ENCODE results near the gene PRR35.

PRR35 gene

DNA sequence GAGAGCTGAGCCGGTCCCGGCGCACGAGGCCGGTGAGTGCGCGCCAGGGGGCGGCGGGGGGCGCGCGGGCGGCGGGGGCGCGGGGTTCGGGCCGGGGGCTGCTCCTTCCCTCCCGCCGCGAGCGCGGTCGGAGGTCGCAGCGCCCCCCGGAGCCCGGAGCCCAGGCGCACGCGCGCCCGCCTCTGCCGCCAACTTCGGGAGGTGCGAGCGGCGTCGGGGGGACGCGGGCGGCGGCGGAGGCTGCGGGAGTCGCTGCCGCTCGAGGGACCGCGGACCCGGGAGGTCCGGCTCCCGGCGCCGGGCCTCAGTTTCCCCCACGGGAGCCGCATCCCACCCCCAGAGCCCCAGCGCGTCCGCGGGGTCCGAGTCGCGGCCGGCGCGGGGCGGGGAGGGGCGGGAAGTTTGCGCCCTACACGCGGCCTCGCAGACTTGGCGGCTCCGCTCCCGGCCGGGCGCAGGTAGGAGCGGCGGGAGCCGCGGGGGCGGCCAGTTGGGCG is at the start of gene PRR35:
Gene PRR35, plus strand, starts transcription at position 191 of the 497 bp plus-strand sequence. CDS start 2,901 bp downstream, outside the sequence.
- DNase-seq, result no peak

DNA sequence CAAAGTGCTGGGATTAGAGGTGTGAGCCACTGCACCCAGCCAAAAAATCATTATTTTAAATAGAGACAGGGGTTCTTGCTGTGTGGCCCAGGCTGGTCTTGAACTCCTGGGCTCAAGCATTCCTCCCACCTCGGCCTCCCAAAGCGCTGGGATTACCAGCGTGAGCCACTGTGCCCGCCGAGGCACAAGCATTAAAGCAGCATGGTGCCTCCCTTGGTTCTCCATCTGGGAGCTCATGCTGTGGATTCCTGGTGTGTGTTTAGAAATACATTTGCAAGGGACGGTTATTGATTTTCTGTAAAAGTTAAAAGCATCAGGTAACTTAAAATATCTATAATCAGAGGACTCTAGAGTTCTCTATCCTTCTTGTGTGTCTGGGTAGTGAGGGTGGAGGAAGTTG is 47.4 kb upstream of the PRR35 start:
- no peak for DNase-seq

DNA sequence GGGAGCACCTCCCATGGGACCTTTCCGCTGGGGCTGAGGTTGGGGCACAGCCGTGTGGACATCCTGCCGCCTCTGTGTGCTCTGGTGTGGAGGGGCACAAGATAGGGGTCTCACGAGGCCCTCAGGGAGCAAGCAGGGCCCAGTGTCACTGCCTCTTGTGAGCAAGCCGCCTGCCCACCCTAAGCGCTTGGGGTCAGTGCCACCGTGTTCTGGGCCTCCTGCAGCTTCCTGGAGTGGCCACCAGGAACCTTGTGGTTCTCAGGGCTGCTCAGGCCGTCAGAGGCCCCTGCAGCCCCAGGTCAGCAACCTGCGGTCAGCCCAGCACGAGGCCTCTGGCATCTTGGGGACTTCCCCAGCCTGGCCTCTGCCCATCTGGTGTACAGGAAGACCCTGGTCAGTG is 46.2 kb upstream of the PRR35 start:
- no peak for DNase-seq

DNA sequence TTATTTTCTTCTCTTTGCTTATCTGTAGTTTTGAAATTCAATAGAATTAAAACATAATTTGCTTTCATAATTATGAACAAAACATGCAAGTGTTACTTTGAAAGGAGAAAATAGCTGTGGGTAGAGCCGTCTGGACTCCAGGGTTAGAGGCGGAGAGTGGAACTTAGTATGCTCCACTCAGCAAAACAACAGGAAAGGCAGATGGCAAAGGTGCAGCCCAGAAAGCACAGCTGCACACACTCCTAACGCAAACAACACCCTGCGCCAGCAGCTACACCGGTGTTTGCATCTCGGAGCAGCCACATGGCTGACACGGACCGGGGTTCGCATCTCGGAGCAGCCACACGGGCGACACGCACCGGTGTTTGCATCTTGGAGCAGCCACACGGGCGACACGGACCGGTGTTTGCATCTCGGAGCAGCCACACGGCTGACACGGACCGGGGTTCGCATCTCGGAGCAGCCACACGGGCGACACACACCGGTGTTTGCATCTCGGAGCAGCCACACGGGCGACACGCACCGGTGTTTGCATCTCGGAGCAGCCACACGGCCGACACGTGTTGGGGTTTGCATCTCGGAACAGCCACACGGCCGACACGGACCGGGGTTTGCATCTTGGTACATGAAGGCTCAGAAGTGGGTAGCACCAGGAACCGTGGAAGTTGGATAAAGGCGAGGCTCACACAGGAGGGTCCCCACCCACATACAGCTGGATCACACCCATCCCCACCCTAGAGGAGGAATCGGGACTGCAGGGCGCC is 44.8 kb upstream of the PRR35 start:
- no peak for DNase-seq

DNA sequence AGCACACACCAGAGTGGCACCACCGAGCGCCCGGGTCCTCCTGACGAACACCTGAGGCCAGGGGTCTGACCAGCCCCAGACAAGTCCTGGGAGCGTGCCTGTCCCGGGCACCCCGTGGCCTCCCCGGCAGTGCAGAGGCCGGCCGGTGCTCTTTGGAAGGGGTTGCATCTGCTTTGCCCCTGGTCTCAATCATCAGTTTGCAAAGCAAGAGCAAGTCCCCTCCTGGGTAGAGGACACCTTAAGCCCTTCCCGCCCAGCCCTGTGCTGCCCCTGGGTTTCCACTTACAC is 44.3 kb upstream of the PRR35 start:
- DNase-seq, result no peak

DNA sequence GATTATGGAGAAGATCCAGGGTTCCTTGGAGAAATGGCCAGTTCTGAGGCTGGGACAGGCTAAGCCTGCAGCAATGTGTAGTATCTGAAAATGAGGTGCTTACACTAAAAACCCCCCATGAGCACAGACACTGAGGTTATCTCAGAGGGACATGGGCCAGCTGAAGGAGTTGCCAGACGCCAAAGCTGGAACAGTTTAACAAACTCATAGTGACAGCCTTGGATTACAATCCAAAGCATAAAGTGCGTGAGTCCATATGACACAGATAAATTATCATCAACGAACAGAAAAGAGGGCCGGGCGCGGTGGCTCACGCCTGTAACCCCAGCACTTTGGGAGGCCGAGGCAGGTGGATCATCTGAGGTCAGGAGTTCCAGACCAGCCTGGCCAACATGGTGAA is 43.9 kb upstream of the PRR35 start:
- DNase-seq, result no peak

DNA sequence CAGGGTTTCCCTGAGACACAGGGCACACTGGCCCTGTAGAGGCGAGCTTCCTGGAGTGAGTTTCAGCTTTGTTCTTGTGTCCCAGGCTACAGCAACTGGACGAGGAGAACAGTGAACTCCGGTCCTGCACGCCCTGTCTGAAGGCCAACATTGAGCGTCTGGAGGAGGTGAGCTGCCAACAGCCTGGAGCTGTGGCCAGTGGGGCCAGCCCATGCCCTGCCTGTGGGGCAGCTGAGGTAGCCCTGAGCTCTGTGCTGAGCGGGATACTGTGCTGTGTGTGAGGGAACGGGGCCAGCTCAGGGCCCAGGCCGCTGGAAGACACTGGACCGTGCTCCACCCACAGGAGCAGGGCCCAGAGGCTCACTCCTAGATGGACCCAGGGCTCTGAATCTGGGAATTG is 41.3 kb upstream of the PRR35 start:
- DNase-seq, result no peak

DNA sequence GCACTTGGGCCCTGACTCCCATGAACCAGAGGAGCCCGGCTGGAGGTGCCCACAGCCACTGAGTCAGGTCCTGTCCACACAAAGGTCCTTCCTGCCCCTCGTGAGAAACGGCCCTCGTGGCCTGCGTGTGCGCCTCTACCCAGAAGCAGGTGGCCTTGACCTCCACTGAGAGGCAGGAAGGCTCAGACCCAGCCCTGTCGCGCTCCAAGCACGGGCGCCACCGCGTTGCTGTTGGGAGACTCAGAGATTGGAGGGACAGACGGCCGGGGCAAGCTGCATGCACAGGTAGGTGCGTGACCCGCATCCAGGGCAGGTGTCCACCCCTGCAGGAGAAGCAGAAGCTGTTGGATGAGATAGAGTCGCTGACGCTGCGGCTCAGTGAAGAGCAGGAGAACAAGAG is 40.8 kb upstream of the PRR35 start:
- no peak for DNase-seq

DNA sequence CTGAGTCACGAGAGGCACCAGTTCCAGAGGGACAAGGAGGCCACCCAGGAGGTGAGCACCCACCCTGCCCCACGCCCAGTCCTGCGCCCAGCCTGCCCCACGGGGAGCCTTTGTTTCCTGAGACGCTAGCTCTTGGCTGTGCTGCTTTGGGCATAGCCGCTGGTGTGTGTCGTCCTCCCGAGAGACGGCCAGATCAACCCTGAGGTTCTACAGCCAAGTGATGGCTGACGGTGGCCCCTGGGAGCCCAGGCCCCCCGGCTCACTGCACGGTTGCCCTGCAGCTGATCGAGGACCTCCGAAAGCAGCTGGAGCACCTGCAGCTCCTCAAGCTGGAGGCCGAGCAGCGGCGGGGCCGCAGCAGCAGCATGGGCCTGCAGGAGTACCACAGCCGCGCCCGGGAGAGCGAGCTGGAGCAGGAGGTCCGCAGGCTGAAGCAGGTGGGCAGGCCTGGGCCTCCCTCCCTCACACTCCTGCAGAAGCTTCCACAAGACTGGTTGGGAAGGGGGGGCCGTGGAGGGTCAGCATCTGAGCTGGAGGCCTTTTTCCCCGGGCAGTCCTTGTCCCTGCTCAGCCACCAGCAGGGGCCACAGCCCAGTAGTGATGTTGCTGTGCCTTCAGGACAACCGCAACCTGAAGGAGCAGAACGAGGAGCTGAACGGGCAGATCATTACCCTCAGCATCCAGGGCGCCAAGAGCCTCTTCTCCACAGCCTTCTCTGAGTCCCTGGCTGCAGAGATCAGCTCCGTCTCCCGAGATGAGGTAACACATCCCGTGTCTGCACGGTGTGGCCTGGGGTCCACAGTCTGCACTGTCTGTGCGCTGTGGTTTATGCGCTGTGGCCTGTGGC is 40.1 kb upstream of the PRR35 start:
- DNase-seq, result no peak

DNA sequence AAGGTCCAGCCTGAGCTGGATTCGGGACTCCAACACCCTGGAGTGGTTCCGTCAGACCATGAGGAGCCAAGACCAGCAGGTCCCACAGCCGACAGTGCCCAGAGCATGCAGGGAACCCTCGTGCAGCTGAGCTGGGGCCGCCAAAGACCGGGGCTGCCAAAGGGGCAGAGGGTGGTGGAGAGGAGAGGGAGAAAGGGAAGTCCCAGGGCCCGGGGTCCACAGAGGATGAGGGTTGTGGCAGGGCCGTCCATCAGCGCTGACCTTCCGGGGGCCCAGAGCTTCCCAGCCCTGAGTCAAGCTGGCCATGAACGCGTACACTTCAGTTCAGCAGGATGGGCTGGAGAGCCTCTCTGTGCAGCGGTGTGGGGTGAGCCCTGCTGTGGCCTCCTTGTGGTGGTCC is 39.3 kb upstream of the PRR35 start:
- DNase-seq, result no peak

DNA sequence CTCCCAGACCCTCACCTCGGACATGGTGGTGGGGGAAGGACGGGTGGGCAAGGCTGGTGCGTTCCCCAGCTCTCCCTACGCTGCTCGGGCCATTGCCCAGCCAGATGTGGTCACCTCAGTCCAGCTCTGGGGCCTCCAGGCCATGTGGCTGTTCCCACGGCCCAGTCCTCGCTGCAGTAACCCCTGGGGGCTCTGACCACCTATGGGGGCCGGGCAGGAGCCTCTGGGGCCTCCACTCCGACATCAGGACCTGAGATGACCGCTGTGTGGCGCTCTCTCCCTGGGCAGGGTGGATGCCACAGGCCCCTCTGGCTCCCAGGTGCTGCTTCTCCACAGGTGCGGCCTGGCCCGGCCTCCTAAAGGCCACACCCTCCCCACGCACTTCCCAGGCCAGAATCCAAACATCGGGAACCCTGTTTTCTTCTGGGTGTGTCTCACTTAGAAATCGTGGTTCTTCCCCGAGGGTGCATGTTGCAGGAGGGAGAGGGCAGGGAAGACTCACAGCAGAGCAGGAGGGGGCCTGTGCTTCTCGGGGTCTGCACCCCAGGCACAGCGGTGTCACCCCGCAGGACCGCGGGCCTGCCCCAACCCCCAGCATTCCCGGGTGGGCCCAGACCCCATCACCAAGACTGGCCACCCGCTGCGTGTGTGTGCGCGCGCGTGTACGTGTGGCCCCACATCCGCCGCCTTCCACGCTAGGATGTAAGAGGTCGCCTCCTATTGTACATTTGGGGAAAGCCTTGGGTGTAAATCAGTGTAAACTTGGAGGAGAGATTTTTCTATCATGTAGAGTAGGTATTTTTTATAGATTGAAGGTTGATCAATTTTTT is 38.6 kb upstream of the PRR35 start:
- no peak for DNase-seq

DNA sequence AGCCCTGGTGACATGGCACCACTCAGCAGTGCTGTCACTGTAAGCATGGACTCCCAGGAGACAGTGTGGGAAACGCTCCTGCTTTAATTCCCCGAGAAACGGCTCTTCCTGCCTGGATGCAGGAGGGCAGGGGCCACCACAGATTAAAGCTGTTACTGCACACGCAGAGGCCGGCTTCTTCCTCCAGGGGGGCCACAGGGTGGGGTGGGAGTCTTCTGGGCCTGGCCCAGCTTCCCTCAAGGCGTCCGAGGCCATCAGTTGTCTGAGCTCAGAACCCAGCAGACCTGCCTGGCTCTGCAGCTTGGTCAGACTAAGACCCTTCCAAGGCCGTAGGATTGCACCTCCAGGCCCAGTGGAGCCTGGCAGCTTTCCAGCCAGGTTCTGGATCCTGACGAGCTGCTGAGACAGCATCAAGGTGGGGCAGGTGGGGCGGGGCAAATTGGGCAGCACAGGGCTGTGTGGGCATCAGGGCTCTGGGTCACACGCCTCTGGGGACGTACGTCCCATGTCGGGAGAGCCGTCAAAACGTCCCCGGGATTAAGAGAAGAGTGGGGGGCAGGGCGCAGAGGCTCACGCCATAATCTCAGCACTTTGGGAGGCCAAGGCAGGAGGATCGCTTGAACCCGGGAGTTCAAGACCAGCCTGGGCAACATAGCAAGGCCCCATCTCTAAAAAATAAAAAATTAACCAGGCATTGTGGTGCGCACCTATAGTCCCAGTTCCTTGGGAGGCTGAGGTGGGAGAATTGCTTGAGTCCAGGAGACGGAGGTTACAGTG is 37.7 kb upstream of the PRR35 start:
- no peak for DNase-seq

DNA sequence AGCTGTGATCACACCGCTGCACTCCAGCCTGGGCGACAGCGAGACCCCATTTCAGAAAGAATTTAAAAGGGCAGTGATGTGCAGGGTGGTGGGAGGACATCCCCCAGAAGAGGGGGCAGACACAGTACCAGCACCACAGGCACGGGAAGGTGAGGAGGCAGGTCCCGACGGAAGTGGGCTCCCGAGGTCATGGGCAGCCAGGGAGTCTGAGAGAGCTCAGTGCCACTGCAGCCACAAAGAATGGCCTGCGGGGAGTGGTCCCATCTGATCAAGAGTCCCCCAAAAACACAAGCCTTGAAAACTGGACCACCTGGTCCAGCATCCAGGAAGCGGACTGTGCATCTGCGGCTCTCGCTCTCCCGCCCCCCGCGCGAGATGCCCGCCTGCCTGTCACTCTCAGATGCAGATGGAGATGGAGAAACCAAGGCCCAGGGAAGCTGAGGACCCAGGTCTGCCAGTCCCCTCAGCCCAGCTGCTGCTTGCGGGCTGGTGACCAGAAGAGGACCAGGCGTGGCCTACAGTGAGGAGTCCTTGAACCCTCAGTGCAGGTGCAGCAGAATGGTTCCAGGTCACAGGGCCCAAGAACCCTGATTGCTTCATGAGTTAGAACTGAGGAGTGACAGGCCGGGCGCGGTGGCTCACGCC is 37.0 kb upstream of the PRR35 start:
- no peak for DNase-seq

DNA sequence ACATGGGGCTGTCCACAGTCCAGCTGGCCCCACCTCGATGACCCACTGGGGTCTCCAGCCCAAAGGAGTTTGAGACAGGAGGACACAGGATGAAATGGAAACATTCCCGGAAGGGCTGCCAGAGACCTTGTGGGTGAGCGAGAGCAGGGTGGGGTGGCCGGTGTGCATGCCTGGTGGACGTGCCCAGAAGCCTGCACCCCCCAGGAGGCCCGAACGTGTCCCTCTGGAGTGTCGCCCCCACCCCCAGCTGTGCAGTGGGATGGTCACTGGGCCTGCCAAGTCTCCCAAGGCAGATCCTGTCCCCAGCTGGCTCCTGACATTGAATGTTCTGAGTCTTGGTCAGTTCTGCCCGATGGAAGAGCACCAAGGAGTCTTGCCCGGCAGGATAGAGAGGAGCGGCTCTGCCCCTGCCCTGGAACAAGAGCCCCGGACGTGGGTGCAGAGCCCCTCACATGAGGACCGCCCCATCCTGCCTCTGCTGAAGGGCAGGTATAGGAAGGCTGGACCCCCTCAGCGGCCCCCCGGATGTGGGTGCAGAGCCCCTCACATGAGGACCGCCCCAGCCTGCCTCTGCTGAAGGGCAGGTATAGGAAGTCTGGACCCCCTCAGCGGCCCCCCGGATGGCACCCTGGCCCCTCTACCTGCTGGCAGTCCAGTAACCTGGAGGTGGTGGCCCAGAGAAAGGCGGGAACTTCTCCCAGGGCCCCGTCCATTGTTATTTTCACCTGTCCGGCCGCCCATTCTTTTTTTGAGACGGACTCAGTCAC is 35.7 kb upstream of the PRR35 start:
- DNase-seq, result no peak

DNA sequence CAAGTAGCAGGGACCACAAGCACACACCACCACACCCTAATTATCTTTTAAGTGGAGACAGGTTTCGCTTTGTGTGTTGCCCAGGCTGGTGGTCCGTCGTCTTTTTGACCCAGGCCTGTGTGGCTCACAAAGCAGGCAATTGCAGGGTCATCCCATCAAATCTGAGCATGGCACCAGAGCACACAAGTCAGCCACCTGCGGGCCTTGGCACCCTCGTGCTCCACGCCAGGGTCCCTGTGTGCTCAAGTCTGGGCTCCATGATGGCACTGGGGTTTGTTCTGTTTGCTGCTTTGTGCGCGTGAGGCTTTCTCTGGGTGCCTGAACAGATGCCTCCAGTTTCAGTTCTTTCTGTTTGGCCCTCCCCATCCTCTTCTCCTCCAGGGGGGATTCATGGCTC is 35.1 kb upstream of the PRR35 start:
- no peak for DNase-seq

DNA sequence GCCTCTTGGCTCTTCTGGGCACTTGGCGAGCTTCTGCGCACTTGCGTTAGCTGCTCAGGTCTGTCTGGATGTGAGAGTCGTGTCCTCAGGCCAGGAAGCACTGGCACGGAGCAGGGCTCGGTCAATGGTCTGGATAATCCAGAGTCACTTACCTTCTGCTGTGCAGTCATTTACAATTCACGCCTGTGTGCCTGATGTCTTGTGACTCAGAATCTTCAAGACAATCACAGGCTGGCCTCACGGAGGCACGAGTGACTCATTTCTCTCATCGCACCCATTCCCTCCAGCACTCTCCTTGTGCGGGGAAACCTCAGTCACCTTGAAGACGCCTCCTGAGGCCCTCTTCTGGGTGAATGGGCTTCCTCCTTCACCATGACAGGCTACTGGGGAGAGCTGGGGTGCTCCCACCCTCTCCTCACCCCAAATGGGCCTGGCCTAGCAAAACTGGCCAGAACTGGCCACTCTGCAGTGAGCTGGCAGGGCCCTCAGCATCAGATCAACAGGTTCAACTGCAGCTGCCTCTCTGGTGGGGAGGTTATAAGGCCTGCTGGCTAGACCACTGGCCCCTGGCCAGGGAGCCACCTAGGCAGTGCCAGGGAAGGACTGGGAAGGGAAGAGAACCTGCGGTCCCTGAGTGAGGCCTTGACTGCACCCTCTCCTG is 34.5 kb upstream of the PRR35 start:
- no peak for DNase-seq

DNA sequence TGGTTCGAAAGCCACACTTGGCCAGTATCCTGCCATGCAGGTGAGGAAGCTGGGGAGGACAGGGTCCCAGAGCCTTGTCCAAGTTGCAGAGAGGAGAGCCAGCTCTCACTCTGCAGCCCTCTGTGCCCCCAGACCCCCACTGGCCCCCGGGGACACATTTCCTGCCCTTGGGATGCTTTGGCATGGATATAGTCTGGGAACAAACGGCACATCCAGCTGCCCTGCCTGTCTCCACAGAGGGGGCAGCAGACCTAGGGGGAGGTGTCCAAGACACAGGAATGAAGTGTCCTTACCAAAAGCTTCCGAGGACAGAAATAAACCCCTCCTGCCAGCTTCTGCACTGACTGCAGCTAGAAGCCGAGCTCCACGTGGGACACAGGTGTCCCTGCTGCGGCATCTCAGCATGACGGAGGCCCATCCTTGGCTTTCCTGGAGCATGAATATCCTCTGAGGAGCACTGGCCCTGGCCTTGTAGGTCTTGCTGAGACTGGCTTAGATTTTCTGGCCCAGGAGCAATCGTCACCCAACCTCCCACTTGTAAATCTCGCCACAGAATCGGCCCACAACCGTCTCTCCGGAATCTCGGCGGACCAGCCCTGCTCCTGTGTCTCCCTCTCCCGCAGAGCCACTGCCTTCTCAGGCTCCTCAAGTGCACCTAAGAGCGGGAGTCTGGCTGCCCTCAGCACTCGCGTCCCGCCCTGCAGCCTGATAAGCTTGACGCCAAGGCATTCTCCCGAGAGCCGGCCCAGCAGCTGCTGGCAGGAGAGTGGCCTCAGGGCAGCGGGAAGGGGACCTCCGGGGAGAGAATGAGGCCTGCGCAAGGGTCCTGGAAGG is 33.8 kb upstream of the PRR35 start:
- no peak for DNase-seq

DNA sequence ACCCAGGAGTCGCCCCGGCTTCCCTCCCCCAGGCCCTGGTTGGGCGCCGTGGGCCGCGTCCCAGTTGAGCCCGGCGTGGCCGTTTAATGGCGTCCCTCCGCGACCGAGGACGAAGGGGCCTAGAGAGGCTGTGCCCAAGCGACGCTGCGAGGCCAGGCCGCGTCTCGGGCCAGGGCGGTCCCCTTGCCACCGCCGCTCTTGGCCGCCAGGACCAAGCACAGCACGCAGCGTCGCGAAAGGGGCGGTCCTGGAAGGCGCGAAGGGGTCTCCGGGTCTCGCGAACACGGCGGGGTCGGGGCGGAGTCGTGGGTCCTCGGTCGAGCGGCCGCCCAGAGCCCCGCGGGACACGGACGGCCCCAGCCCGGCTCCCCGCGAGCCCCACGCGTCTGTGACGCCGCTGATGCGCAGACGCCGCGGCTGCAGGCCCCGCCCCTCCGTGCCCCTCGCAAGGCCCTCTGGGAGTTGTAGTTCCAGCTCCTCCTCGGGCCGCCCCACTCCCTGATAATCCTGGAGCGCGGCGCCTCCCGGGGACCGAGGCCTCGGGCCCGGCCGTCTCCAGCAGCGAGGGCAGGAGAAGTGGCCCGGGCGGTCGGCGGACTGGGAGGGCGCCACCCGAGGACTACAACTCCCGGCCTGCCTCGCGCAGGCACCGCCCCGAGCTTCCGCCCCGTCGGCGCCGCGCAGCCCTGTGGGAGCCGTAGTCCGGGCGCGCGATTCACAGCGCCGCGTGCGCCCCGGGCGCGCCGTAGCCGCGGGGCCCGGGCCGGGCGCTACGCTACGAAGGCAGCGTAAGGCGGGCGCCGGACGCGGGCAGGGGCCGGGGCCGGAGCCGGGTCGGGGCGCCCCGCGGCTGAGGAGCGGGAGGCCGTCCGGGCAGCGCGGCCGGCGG is 32.9 kb upstream of the PRR35 start, which contains the start of gene CAPN15:
Gene CAPN15, plus strand, starts transcription at position 698 of the 889 bp plus-strand sequence. CDS start 19,127 bp downstream, outside the sequence.
- DNase-seq, result peak; percentile 92

Data from left hindlimb (tissue), 1 donor.